GM19238 (cell line): ENCODE results near the gene PWP2.
"Not testable (repeated sequence)": the region's sequence is repeated elsewhere in the genome, so short reads cannot be mapped to it uniquely, and the experiment has no call there.

Experiments used
- DNase-seq: peaks from one replicate; pipeline ENCODE4 v3.0.0; 2011; ENCODE audit warnings: low spot score; ENCODE audit not compliant: insufficient read length

PWP2 gene

GRCh38 chr21:44107026-44107501 is at the start of gene PWP2:
PWP2 (plus strand) TSS chr21:44107399; CDS start chr21:44107417, 18 bp downstream.
- DNase-seq = not testable (repeated sequence)

- no peak for DNase-seq
Observed at GRCh38 chr21:44057960-44058651, 49.1 kb upstream of the PWP2 start.

GRCh38 chr21:44058652-44058964 is 48.6 kb upstream of the PWP2 start:
- no peak for DNase-seq

- no peak for DNase-seq
Observed at GRCh38 chr21:44058981-44059380, 48.2 kb upstream of the PWP2 start.

- DNase-seq = no peak
Observed at GRCh38 chr21:44059710-44060109, 47.5 kb upstream of the PWP2 start.

- no peak for DNase-seq
Observed at GRCh38 chr21:44062380-44062779, 44.8 kb upstream of the PWP2 start.

- no peak for DNase-seq
Observed at GRCh38 chr21:44063151-44063912, 43.9 kb upstream of the PWP2 start.

GRCh38 chr21:44064852-44065403 is 42.3 kb upstream of the PWP2 start:
- DNase-seq = no peak

GRCh38 chr21:44065428-44065827 is 41.8 kb upstream of the PWP2 start:
- no peak for DNase-seq

- DNase-seq = no peak
Observed at GRCh38 chr21:44066116-44066515, 41.1 kb upstream of the PWP2 start.

- no peak for DNase-seq
Observed at GRCh38 chr21:44067011-44067839, 40.0 kb upstream of the PWP2 start.

GRCh38 chr21:44070391-44070790 is 36.8 kb upstream of the PWP2 start:
- no peak for DNase-seq

GRCh38 chr21:44071359-44072104 is 35.7 kb upstream of the PWP2 start:
- DNase-seq = no peak

- DNase-seq = no peak
Observed at GRCh38 chr21:44072111-44072510, 35.1 kb upstream of the PWP2 start.

- DNase-seq = no peak
Observed at GRCh38 chr21:44074315-44074958, 32.8 kb upstream of the PWP2 start.

- DNase-seq = no peak
Observed at GRCh38 chr21:44076316-44076715, 30.9 kb upstream of the PWP2 start.

- no peak for DNase-seq
Observed at GRCh38 chr21:44078411-44078981, 28.7 kb upstream of the PWP2 start.

- no peak for DNase-seq
Observed at GRCh38 chr21:44079446-44079845, 27.8 kb upstream of the PWP2 start.

- DNase-seq = no peak
Observed at GRCh38 chr21:44079846-44080245, 27.4 kb upstream of the PWP2 start.
